HepG2 (cell line): Measurements from ENCODE around the gene RBPJ.

ENCODE experiments used
- CTCF ChIP-seq: sonication (generic); formaldehyde crosslinking; IDR thresholded peaks from 2 replicates; pipeline ENCODE4 v1.5.0; 2020; ENCODE audit warnings: mild to moderate bottlenecking, missing genetic modification reagents, moderate library complexity
- SMARCE1 ChIP-seq: fragments of 450-650 bp; IDR thresholded peaks from 2 replicates; pipeline ENCODE4 v1.6.1; 2017; ENCODE audit warnings: borderline replicate concordance
- SUZ12 ChIP-seq: fragments of 150-350 bp; IDR thresholded peaks from 2 replicates; pipeline ENCODE4 v1.6.1; 2014; ENCODE audit warnings: low read depth, low read length
- ZNF512 ChIP-seq: sonication (generic); formaldehyde crosslinking; IDR thresholded peaks from 2 replicates; pipeline ENCODE4 v1.4.0; 2020; ENCODE audit warnings: mild to moderate bottlenecking, missing genetic modification reagents
- TF ChIP-seq, protein P1 (sequence below): IDR thresholded peaks from 2 replicates; pipeline ENCODE4 v1.6.1; 2018; ENCODE audit warnings: missing genetic modification reagents
- TF ChIP-seq, protein P2 (sequence below): sonication (generic); formaldehyde crosslinking; IDR thresholded peaks from 2 replicates; pipeline ENCODE4 v1.5.0; 2020; ENCODE audit warnings: missing genetic modification reagents

GRCh38 chr4:26420913-26421312 is 100.1 kb downstream of the RBPJ start:
- TF ChIP-seq, protein P1, sequence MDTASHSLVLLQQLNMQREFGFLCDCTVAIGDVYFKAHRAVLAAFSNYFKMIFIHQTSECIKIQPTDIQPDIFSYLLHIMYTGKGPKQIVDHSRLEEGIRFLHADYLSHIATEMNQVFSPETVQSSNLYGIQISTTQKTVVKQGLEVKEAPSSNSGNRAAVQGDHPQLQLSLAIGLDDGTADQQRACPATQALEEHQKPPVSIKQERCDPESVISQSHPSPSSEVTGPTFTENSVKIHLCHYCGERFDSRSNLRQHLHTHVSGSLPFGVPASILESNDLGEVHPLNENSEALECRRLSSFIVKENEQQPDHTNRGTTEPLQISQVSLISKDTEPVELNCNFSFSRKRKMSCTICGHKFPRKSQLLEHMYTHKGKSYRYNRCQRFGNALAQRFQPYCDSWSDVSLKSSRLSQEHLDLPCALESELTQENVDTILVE = no peak
- no peak for TF ChIP-seq SUZ12
- no peak for TF ChIP-seq ZNF512 (CRISPR knock-in tag)
- no peak for TF ChIP-seq CTCF
- TF ChIP-seq, protein P2, sequence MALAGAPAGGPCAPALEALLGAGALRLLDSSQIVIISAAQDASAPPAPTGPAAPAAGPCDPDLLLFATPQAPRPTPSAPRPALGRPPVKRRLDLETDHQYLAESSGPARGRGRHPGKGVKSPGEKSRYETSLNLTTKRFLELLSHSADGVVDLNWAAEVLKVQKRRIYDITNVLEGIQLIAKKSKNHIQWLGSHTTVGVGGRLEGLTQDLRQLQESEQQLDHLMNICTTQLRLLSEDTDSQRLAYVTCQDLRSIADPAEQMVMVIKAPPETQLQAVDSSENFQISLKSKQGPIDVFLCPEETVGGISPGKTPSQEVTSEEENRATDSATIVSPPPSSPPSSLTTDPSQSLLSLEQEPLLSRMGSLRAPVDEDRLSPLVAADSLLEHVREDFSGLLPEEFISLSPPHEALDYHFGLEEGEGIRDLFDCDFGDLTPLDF (CRISPR knock-in tag) = no peak
- TF ChIP-seq SMARCE1 = no peak
